GM10847 (cell line): Measurements from ENCODE around the gene TOM1.

ENCODE experiments used
- POLR2A ChIP-seq: IDR thresholded peaks from 2 replicates; pipeline ENCODE4 v1.6.1; 2011; ENCODE audit not compliant: insufficient read length; ENCODE audit errors: extremely low read depth

Gene TOM1

DNA sequence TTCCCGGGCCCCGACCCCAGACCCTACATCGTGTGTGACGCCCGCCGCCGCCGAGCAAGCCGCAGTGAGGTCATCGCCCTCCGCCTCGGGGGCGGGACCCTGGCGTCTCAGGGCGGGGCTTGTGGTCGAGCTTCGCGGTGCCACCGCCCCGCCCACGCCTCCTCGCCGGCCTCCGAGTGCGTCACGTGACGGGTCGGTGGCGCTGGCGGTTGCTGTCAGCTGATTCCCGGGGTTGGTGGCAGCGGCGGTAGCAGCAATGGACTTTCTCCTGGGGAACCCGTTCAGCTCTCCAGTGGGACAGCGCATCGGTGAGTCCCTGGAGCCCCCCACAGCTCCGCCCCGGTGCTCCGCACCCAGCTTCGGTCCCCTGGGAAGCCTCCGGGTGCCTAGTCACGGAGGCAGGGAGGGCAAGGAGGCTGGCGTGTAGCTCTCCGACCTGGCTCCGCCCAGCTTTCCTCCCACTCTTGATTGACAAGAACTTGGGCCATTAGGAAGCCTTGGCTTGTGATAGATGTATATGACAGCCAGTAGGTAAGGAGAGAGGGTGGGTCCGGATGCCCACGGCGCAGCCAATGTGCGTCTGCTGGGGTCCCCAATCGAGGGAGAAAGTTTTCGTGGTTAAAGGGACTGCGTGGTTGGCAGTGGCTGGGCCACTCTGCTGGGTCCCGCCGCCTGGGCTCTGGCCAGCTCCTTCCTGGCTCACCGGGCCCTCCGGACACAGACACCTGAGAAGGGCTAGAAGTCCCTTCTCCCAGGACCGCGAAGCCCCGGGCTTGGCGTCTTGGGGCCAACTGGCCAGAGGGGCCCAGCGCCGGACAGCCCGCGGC lies at the start of gene TOM1:
Gene TOM1 (plus strand): TSS at position 222 of the 827 bp plus-strand sequence. CDS start 35 bp downstream, at position 257.
- peak; percentile 13 for TF ChIP-seq POLR2A

DNA sequence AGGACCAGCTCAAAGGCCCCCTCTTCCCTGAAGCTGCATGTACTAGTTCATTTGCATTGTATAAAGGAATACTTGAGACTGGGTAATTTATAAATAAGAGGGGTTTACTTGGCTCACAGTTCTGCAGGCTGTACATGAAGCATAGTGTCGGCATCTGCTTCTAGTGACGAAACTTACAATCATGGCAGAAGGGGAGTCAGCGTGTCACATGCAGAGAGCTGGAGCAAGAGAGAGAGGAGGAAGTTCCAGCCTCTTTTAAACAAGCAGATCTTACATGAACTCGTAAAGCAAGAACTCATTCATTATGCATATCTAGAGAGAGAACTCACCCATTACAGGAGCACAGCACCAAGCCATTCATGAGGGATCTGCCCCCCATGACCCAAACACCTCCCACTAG lies 49.5 kb upstream of the TOM1 start:
- no peak for TF ChIP-seq POLR2A

DNA sequence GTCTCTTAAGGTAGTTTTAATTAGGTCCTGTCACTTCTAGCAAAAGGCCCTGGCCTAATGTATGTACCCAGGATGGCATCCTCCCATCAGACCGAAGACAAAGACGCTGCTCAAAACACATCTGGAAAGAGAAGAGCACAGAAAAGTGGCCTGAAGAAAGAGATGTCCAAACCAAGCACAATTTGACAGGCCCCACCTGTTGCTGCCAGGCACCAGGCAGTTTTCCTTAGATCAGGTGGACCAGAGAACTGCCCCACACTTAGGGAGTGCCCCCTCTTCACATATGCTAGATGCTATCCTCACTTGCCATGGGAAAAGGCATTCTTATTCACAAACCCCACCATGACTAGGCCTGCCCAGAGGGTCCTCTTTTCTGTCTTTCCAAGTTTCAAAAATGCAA lies 45.7 kb upstream of the TOM1 start:
- no peak for TF ChIP-seq POLR2A

DNA sequence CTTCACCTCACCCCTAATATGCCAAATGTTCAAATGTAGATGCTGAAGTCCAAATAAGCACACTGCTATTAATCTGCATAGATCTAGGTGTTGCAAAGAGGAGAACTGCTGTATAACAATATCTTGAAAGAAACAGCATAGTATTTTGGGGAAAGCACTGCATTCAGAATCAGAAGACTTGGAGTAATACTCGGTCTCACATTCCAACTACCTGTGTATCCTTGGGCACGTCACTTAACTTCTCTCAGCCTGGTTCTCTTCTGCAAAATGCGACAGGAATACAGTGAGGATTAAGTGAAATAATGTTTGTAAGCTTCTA lies 42.7 kb upstream of the TOM1 start:
- TF ChIP-seq POLR2A = no peak

DNA sequence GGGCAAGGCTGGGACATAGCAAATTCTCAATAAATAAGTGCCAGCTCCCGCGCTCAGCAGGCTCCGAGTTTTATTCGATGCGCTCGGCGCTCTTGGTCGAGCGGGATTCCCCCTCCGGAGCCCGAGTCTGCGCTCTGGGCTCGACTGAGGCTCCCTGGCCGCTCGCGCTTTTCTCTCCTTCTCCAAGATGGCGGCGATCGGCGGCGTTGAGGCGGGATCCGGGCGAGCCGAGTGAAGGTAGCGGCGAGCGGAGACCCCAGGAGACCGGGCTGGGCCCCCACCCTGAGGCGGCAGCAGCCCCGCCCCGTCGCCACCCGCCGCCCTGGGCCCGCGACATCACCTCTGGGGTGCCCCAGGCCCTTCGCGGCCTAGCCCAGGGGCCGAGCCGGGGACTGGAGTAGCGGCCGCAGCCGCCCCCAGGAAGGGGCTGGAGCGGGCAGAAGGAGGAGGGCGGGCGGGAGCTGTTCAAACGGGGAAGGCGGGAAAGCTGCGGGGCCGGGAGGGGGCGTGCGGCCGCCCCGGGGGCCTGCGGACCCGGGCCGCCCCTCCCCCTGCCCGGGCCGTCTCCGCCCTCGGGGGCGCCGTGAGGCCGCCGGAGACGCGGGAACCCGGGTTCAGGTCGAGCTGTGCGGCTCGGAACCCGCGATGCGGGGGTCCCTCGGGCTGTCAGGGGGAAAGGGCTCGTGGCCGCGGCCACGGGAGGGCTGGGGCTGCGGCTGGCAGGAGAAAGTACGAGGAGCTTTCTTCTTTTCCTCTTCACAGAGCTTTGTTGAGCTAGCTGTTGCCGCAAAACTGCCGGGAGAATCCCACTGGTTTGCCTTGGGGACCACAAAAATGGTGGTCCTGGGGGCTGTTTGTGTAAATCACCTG lies 42.1 kb upstream of the TOM1 start, which contains the start of gene HMGXB4:
Gene HMGXB4 (plus strand): TSS at position 173 of the 870 bp plus-strand sequence. CDS start 4,898 bp downstream, outside the sequence.
- peak; percentile 53 for TF ChIP-seq POLR2A

DNA sequence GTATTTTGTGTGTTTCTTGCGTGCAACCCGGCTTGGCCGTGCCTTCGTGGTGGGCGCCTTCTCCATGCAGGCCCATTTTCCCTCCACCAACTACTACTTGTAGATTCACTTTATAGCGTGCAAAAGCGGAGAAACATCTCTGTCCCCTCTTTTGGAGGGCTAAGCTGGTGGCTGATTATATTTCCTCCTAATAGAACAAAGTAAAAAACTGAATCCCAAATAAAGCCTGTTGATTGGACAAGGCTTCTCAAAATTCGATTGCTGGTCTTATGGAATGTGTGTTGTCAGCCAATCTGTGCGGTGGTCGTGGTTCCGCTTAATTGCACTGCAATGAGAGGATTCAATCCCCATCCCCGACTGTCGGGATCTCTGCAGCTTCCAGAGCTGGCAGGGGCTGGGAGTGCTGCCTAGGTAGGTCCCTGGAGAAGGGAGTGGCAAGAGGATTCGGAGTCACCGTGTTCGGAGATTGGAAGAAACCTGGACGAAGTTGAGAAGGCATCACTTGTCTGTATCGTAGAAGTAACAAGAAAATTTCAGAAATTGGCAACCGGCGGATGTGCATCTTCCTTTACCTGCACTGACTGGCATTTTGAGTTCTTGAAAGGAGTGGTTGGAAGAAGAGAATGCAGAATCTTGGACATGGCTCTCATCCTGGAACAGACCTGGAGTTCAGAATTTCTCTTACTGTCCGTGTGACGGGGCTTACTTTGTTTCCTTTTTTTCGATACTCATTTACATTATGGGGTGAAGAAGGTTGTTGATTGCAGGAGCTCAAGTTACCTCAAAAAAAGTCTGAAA lies 41.3 kb upstream of the TOM1 start:
- TF ChIP-seq POLR2A = no peak

DNA sequence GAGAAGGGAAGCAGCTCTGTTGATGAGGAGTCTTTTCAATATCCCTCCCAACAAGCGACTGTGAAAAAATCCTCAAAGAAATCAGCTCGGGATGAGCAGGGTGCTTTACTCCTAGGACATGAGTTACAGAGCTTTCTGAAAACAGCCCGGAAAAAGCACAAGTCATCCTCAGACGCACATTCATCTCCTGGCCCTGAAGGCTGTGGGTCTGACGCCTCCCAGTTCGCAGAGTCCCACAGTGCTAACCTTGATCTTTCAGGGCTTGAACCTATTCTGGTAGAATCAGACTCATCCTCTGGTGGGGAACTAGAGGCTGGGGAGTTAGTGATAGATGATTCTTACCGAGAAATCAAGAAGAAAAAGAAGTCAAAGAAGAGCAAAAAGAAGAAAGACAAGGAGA lies 34.7 kb upstream of the TOM1 start:
- no peak for TF ChIP-seq POLR2A

DNA sequence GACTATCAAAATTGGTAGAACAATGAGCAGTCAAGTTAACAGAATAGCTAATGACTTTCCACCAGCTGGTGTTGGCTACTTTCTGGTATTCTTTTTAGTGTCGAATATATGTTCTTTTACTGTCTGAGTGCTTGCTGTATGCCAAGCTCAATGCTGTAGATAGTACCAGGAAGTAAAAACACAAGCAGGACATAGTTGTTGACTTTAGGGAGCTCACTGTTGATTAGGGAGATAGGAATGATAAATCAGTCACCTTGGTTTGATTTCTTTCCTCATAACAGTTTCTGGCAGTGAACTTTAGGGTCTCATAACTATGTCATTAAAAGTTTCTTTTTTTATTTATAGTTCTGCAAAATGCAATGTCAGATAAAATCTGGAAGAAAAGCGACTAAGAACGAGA lies 33.4 kb upstream of the TOM1 start:
- no peak for TF ChIP-seq POLR2A

DNA sequence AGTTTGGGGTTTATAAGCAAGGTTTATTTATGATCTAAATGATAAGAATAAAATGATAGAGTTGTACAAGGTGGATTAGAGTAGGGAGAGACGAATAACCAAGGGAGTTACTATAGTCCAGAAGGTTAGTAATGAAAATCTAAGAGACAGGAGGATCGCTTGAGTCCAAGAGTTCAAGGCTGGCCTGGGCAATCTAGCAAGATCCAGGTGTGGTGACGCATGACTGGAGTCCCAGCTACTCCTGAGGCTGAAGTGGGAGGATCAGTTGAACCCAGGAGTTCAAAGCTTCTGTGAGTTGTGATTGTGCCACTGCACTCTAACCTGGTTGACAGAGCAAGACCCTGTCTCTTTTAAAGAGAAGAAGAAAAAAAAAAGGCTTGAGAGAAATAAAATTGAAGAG lies 30.1 kb upstream of the TOM1 start:
- TF ChIP-seq POLR2A = no peak

DNA sequence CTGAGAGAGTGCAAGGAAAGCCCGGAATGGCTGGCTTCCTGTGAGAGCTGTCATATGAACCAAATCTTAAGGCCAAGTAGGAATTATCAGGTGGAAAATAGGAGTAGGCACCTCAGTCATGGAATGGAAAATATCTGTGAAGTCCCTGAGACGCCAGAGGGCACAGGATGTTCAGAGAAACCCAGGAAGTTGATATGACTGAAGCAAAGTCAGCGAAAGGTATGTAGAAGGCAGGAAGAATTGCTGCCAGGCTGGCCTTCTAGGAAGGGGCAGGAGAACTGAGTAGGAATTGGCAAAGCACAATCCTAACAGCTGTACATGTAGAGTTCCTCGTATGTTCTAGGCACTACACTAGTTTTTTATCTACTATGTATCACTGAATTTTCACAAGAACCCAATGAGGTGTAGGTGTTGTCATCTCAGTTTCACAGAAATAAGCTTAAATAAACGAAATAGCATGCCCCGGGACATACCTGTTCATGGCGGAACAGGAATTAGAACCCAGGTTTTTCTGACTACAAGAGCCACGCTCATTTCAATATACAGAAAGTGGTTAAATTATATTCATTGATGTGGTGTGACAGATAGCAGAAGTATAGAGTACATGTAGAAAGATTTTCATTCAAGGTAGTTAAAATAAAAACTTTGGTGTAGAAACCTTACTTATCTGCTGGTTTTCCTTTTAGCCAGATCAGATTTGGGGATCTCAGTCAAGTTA lies 25.4 kb upstream of the TOM1 start:
- no peak for TF ChIP-seq POLR2A

DNA sequence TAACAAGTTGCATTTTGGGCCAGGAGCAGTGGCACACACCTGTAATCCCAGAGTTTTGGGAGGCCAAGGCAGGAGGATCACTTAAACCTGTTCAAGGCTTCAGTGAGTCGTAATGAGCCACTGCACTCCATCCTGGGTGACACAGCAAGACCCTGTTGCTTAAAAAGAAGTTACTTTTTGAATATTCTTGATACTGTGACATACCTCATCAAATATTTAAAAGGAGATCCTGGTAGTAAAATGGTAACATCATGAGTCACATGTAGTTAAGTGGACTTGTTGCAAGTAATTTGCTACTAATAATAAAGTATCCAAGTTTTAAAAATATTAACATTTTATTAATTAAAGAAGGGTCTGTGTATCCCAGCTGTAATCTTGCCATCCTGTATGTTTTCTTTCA lies 24.1 kb upstream of the TOM1 start:
- TF ChIP-seq POLR2A = no peak

DNA sequence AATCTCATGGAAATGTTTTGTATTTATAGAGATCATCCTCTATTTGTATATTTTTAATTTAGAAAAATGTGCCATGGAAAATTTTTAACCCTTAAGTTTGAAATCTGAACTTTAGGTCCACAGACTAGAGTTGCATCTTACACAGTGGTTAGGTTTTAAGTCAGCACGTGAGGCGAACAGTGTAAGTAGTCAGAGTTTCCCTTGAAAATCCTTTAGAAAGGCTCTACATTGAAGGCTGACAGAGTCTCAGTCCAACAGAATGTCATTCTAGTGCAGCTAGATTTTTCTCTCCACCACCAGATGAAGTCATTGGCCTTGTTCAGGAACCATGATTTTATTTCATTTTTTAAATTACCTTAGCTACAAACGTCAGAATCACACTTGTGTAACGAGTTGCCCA lies 23.7 kb upstream of the TOM1 start:
- TF ChIP-seq POLR2A = no peak

DNA sequence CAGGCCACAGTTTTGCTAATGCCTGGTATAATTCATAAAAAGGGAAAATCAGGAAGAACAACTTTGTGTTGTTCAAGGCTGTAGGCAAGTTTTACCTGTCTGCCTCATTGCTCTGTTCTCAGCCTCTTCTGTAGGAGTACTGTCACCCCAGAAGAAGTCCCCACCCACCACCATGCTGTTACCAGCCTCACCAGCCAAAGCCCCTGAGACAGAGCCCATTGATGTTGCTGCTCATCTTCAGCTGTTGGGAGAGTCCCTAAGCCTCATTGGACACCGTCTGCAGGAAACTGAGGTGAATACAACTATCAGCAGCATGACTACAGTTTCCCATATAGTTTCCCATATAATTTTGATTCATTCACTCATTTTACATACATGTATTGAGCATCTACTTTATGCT lies 11.6 kb upstream of the TOM1 start:
- TF ChIP-seq POLR2A = no peak

DNA sequence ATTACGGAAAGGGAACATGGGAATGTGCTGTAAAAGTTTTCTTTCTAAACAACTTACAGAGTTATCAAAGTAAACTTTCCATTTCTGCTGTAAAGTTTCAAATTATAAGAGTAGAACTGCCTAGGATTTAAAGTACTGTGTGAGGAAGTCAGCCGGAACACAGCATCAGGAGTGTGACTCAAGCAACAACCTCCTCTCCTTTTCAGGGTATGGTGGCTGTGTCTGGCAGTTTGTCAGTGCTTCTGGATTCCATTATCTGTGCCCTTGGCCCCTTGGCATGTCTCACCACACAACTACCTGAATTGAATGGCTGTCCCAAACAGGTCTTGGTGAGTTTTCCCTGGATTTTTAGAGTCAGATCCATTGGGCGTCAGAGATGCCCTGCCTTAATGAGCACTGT lies 6.9 kb upstream of the TOM1 start:
- TF ChIP-seq POLR2A = no peak

DNA sequence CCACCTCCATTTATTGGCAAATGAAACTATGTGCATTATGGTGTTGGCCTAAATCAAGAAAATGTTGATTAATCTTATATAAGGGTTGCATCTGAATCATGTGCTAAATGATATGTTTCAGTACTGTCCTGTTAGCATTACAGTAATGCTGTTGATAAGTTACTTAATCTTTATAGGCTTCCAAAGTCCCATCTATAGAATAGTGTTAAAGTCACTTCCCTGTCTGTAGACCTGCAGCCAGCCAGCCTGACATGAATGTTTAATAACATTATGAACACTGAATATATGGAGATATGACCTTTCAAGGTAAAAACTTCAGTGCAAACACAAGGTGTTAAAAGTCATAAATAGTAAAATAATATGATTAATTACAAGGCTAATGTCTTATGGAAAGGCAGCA lies 3.6 kb upstream of the TOM1 start:
- TF ChIP-seq POLR2A = no peak

DNA sequence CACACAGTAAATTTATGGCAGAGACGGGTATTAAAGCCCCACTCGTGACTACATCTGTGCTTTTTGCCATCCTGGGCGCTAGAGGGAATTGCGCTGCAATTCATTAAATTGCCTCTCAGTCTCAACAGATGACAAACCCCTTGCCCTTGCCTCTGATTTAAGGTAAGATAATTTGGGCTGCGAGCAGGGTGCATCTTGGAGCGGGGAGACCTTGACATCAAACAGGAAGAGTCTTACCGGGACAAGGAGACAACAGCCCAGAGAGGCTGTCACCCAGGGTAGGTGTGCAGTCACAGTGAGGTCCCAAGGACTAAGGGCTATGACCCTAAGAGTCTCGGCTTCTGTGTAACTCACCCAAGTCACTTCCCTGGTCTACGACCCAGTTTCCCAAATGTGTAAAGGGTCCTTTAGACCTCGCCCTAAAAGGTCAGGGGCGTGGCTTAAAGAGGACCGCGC lies 449 bp upstream of the TOM1 start:
- TF ChIP-seq POLR2A = no peak
